KMS-11 (cell line): ENCODE measurements around the gene RRAD.
"Not testable (repeated sequence)": the region's sequence is repeated elsewhere in the genome, so short reads cannot be mapped to it uniquely, and the experiment has no call there.

Experiments used
- H2AFZ ChIP-seq: fragments of 200-600 bp; sonication (generic); 2 replicates; pipeline ENCODE4 v1.6.1; 2016; ENCODE audit warnings: antibody characterized with exemption, mixed run types, low read depth
- H3K27ac ChIP-seq: fragments of 200-600 bp; sonication (generic); 2 replicates; pipeline ENCODE4 v1.6.1; 2016; ENCODE audit warnings: mild to moderate bottlenecking, mixed run types
- H3K27me3 ChIP-seq: fragments of 200-600 bp; sonication (generic); 2 replicates; pipeline ENCODE4 v1.6.1; 2017; ENCODE audit warnings: mild to moderate bottlenecking, low read depth, mixed run types, moderate library complexity; ENCODE audit not compliant: insufficient read depth
- H3K36me3 ChIP-seq: fragments of 200-600 bp; sonication (generic); 2 replicates; pipeline ENCODE4 v1.6.1; 2017; ENCODE audit warnings: mild to moderate bottlenecking, mixed run types; ENCODE audit not compliant: insufficient read depth
- H3K4me1 ChIP-seq: fragments of 200-600 bp; sonication (generic); 2 replicates; pipeline ENCODE4 v1.6.1; 2016; ENCODE audit warnings: mild to moderate bottlenecking, low read depth, mixed run types; ENCODE audit not compliant: poor library complexity, severe bottlenecking
- H3K4me2 ChIP-seq: fragments of 200-600 bp; sonication (generic); 2 replicates; pipeline ENCODE4 v1.7.0; 2016; ENCODE audit warnings: mild to moderate bottlenecking, mixed run types
- H3K4me3 ChIP-seq: fragments of 200-600 bp; sonication (generic); IDR thresholded peaks from 2 replicates; pipeline ENCODE4 v1.6.1; 2017; ENCODE audit warnings: low read depth, low read length, mixed read lengths; ENCODE audit not compliant: insufficient read depth
- H3K79me2 ChIP-seq: fragments of 200-600 bp; sonication (generic); 2 replicates; pipeline ENCODE4 v1.6.1; 2016; ENCODE audit warnings: low read depth, mixed run types; ENCODE audit not compliant: insufficient read depth
- H3K9ac ChIP-seq: fragments of 200-600 bp; sonication (generic); 2 replicates; pipeline ENCODE4 v1.6.1; 2016; ENCODE audit warnings: mild to moderate bottlenecking, mixed run types
- H4K20me1 ChIP-seq: fragments of 200-600 bp; sonication (generic); 2 replicates; pipeline ENCODE4 v1.6.1; 2016; ENCODE audit warnings: mild to moderate bottlenecking, mixed run types; ENCODE audit not compliant: insufficient read depth
- CTCF ChIP-seq: fragments of 200-600 bp; sonication (generic); conservative IDR thresholded peaks from 2 replicates; pipeline ENCODE4 v1.6.1; 2017; ENCODE audit warnings: low read depth, mild to moderate bottlenecking, antibody characterized with exemption, low read length, moderate library complexity, mixed read lengths

RRAD gene

GRCh38 chr16:66925322-66925840 lies at the start of gene RRAD:
Gene RRAD (minus strand): TSS chr16:66925535. CDS start chr16:66925179, 356 bp downstream.
- Histone ChIP-seq H3K27ac (0 out of 2 replicates have a peak within 1 kb of the TSS, but pooled peaks have one; percentile 69), H3K79me2 (no peaks in the 10 kb centered on the region), H3K4me3 (no peak within 1 kb of the TSS), H2AFZ (no peak within 1 kb of the TSS), H3K4me2 (peak within 1 kb of the TSS; percentile 96; the same call in 1 of the 2 replicates), H3K27me3 (peaks cover 8% of the 10 kb centered on the region; the same call in 1 of the 2 replicates), H4K20me1 (no peaks in the 10 kb centered on the region), H3K36me3 (no peaks in the 10 kb centered on the region), H3K4me1 (peaks cover 39% of the 10 kb centered on the region), H3K9ac (peak within 1 kb of the TSS; percentile 17; the same call in 1 of the 2 replicates)
- TF ChIP-seq CTCF = no peak

GRCh38 chr16:66974932-66975246 lies 49.6 kb upstream of the RRAD start:
- H3K36me3 ChIP-seq, H3K9ac ChIP-seq, H3K4me2 ChIP-seq, H3K27ac ChIP-seq, H2AFZ ChIP-seq, H3K27me3 ChIP-seq, H4K20me1 ChIP-seq, H3K4me1 ChIP-seq, H3K79me2 ChIP-seq, H3K4me3 ChIP-seq: not testable (repeated sequence)

- not testable (repeated sequence) for H3K36me3 ChIP-seq, H3K27ac ChIP-seq, H3K4me2 ChIP-seq, H3K4me1 ChIP-seq, H3K9ac ChIP-seq, H3K79me2 ChIP-seq, H3K4me3 ChIP-seq, H4K20me1 ChIP-seq, H2AFZ ChIP-seq, H3K27me3 ChIP-seq
Measured at GRCh38 chr16:66974156-66974931, 49.0 kb upstream of the RRAD start.

- H3K4me1 ChIP-seq = peaks cover 10% of the 10 kb centered on the region
- 0 out of 2 replicates have a peak, but pooled peaks cover 2% of the 10 kb centered on the region for H3K27me3 ChIP-seq
- H2AFZ ChIP-seq = no peak overlapping the region
- no peak for TF ChIP-seq CTCF
- H3K4me2 ChIP-seq = no peak overlapping the region
- no peaks in the 10 kb centered on the region for H3K79me2 ChIP-seq
- H3K36me3 ChIP-seq = no peaks in the 10 kb centered on the region
- no peaks in the 10 kb centered on the region for H4K20me1 ChIP-seq
- H3K4me3 ChIP-seq = no peak overlapping the region
- H3K27ac ChIP-seq = no peak overlapping the region
- no peak overlapping the region for H3K9ac ChIP-seq
Measured at GRCh38 chr16:66973716-66974115, 48.4 kb upstream of the RRAD start.

- no peak for TF ChIP-seq CTCF
- no peak overlapping the region for H3K9ac ChIP-seq
Measured at GRCh38 chr16:66972983-66973382, 47.6 kb upstream of the RRAD start.

More at GRCh38 chr16:66972983-66973382, 47.6 kb upstream of the RRAD start:
- peaks cover 9% of the 10 kb centered on the region for H3K4me1 ChIP-seq
- H3K36me3 ChIP-seq = no peaks in the 10 kb centered on the region
- H3K27ac ChIP-seq = no peak overlapping the region
- no peak overlapping the region for H3K4me3 ChIP-seq
- 0 out of 2 replicates have a peak, but pooled peaks cover 2% of the 10 kb centered on the region for H3K27me3 ChIP-seq
- no peak overlapping the region for H3K4me2 ChIP-seq
- no peak overlapping the region for H2AFZ ChIP-seq
- H3K79me2 ChIP-seq = no peaks in the 10 kb centered on the region
- no peaks in the 10 kb centered on the region for H4K20me1 ChIP-seq
